ENCODE data around the gene NUDCD3. TPM values are rescaled to one million over a fixed set of nuclear protein-coding genes. Genes with fewer than 3 reads are reported as not detected.

The NUDCD3 gene
- total RNA-seq, 4 donors from 2014 or later, result 54.3 to 101 (median 64.4) TPM

DNA sequence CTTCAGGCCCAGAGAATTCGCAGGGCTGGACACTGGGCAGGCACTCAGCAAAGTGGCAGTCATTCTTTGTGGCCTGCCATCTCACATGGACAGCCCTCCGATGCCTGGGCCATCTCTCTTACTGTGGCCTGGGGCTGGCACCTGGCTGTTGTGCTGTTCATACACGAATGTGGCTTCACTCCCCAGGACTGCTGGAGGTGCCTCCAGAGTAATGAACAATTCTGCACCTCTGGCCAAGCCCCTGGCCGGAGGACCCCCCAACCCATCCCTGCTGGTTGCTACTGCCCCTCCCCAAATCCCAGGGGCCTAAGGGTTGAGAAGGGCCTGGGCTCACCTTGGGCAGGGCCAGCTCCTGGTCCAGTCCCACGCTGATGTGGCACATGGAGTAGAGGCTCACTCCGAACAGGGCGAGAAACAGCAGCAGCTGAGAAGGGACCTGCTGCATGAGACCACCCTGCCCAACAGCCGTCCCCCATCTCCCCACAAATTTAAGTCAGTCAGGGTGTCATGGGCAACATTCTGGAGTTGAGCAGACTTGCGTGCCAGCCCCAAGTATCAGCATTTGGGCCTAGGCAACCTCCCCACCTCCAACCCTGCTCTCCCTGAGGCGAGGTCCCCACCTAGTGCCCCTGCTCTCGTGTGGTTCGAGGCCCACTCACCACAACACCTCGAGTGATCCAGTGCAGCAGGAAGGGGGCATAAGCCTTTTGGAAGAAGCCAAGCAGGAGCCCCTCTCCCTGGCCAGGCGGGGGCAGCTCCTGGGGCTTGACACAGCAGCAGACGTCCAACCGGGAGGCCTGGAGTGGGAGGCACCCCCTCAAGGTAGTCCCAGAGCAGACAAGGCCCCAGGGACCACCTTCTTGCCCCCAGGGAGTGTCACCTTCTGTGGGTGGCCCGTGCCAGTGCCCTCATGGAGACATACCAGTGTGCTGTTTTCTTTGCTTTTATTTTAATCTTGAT, 41.2 kb upstream of the NUDCD3 start:
- DNase-seq (ENCODE audit: low spot score in 2 of 2), result no peak
- Histone ChIP-seq H3K36me3 (no peaks in the 10 kb centered on the region), H3K4me1 (no peaks in the 10 kb centered on the region), H3K9me3 (peaks cover 1% of the 10 kb centered on the region), H3K27ac (no peak overlapping the region), H3K27me3 (no peaks in the 10 kb centered on the region), H3K4me3 (no peak overlapping the region)
- WGBS, result 81% methylated on average over 8 of the region's 17 CpGs
- TF ChIP-seq POLR2A (IDR thresholded peaks at IDR 0.05) (no peak), CTCF (IDR thresholded peaks at IDR 0.05) (no peak), EP300 (IDR thresholded peaks at IDR 0.05) (no peak), POLR2AphosphoS5 (IDR thresholded peaks at IDR 0.05) (no peak)

DNA sequence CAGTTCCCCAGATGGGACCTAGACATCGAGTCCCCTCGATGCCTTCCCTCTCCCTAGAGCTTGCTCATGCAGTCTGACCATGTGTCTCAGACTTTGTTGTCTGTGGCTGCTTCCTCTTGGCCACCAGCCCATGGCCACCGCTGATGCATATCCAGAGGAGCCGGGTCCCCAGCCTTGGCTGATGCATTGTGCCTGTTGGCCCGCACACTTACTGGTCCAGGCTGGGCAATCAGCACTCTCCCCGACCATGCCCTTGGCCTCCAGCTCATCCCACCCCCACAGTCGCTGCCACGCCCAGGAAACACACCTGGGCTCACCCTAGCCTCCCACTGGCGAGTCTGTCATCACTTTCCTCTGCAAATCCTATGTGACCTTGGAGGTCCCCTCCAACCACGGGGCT, 40.5 kb upstream of the NUDCD3 start:
- no peaks in the 10 kb centered on the region for H3K4me1 ChIP-seq
- H3K27me3 ChIP-seq, result no peaks in the 10 kb centered on the region
- H3K36me3 ChIP-seq, result no peaks in the 10 kb centered on the region
- DNase-seq (ENCODE audit: low spot score in 2 of 2), result no peak
- no peak overlapping the region for H3K27ac ChIP-seq
- no peak overlapping the region for H3K4me3 ChIP-seq
- H3K9me3 ChIP-seq, result peaks cover 7% of the 10 kb centered on the region
- WGBS, result 66% methylated on average over 10 of the region's 10 CpGs
- TF ChIP-seq CTCF (IDR thresholded peaks at IDR 0.05) (no peak), POLR2A (IDR thresholded peaks at IDR 0.05) (no peak), EP300 (IDR thresholded peaks at IDR 0.05) (no peak), POLR2AphosphoS5 (IDR thresholded peaks at IDR 0.05) (no peak)

DNA sequence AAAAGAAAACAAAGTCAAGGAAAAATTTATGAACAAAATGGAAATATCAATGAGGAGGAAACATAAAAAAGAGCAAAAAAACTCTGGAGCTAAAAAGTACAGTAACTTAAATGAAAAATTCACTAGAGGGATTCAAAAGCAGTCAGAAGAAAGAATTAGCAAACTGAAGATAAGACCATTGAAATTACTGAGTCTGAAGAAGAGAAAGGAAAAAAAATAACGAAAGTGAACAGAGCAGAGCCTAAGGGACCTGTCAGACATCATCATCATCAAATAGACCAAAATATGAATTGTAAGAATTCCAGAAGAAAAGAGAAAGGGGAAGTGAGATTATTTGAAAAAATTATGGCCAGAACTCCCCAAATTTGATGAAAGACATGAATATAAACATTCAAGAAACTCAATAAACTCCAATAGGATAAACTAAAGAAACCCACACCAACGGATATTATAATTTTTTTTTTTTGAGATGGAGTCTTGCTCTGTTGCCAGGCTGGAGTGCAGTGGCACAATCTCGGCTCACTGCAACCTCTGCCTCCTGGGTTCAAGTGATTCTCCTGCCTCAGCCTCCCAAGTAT, 34.4 kb upstream of the NUDCD3 start:
- WGBS, result 81% methylated on average over 3 of the region's 3 CpGs
- no peak for TF ChIP-seq POLR2AphosphoS5 (IDR thresholded peaks at IDR 0.05)
- no peak for TF ChIP-seq CTCF (IDR thresholded peaks at IDR 0.05)
- no peak for TF ChIP-seq POLR2A (IDR thresholded peaks at IDR 0.05)
- no peak for TF ChIP-seq EP300 (IDR thresholded peaks at IDR 0.05)
- Histone ChIP-seq H3K4me3 (no peak overlapping the region), H3K36me3 (no peaks in the 10 kb centered on the region), H3K4me1 (no peaks in the 10 kb centered on the region), H3K27ac (no peak overlapping the region), H3K27me3 (no peaks in the 10 kb centered on the region), H3K9me3 (peaks cover 15% of the 10 kb centered on the region)
- DNase-seq (ENCODE audit: low spot score in 2 of 2), result no peak

DNA sequence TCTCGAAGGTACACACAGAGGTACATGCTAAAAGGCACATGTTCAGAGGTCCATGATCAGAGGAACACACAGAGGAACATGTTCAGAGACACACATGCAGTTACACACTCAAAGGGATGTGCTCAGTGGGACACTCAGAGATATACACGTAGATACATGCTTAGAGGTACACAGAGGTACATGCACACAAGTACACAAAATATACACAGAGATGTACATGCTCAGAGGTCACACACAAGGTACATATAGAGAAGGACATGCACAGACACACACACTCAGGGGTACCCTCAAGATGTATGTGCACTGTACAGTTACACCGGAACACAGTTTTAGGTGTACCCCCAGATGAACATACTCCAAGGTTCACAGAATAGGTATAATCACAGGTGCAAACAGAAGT, 31.9 kb upstream of the NUDCD3 start:
- Histone ChIP-seq H3K27ac (no peak overlapping the region), H3K36me3 (no peaks in the 10 kb centered on the region), H3K9me3 (peaks cover 15% of the 10 kb centered on the region), H3K4me3 (no peak overlapping the region), H3K4me1 (no peaks in the 10 kb centered on the region), H3K27me3 (no peaks in the 10 kb centered on the region)
- no peak for DNase-seq (ENCODE audit: low spot score in 2 of 2)
- WGBS, result 82% methylated on average over 3 of the region's 3 CpGs
- TF ChIP-seq EP300 (IDR thresholded peaks at IDR 0.05), result no peak
- no peak for TF ChIP-seq POLR2A (IDR thresholded peaks at IDR 0.05)
- no peak for TF ChIP-seq POLR2AphosphoS5 (IDR thresholded peaks at IDR 0.05)
- no peak for TF ChIP-seq CTCF (IDR thresholded peaks at IDR 0.05)

All from suprapubic skin (tissue), 4 donors.